Measurements from ENCODE around the gene ABHD5. TPM values are rescaled to one million over a fixed set of nuclear protein-coding genes. Genes with fewer than 3 reads are reported as not detected.

The ABHD5 gene
- total RNA-seq, 1 donor from 2014 or later = 41.5 TPM

DNA sequence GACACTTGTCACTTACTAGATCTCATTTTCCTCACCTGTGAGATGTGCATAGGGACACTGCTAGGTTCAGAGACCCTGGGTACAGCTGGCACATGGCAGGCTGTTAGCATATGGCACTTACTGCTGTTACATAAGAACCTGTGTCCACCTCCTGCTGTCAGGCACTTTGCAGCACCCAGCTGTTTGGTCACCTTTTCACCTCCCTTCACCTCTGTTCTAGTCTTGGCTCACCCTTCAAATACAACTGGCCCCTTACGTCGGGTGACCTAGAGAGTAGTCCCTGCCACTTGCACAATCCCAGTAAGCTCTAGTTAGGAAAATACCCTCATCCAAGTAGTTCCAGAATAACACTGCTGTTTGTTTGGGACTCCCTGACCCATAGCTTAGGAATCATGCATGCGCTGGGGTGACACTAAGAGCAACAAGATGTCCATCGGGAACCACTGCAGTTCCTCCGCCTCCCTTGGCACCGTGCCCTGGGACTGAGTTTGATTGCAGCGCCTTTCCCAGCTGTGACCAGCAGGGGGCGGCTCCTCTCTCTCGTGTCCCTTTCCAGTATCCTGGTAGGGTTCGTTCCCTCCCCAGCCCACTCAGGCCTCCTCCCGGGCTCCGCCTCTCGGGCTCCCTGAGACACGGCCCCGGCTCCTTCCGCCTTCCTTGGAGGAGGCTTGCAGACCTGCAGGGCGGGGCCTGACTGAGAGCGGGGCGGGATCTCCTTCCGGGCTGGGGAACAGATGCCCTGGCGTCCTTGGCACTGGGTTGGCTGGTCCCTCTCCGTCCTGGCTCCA lies 78.6 kb downstream of the ABHD5 start:
- Histone ChIP-seq H3K4me3 (peak overlapping the region; percentile 17), H3K9me3 (no peaks in the 10 kb centered on the region), H3K36me3 (no peaks in the 10 kb centered on the region), H3K4me1 (peaks cover 32% of the 10 kb centered on the region), H3K27me3 (no peaks in the 10 kb centered on the region), H3K27ac (peak overlapping the region; percentile 72)
- TF ChIP-seq, protein P1, sequence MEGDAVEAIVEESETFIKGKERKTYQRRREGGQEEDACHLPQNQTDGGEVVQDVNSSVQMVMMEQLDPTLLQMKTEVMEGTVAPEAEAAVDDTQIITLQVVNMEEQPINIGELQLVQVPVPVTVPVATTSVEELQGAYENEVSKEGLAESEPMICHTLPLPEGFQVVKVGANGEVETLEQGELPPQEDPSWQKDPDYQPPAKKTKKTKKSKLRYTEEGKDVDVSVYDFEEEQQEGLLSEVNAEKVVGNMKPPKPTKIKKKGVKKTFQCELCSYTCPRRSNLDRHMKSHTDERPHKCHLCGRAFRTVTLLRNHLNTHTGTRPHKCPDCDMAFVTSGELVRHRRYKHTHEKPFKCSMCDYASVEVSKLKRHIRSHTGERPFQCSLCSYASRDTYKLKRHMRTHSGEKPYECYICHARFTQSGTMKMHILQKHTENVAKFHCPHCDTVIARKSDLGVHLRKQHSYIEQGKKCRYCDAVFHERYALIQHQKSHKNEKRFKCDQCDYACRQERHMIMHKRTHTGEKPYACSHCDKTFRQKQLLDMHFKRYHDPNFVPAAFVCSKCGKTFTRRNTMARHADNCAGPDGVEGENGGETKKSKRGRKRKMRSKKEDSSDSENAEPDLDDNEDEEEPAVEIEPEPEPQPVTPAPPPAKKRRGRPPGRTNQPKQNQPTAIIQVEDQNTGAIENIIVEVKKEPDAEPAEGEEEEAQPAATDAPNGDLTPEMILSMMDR (IDR thresholded peaks at IDR 0.05) = peak; percentile 95
- ATAC-seq = peak; percentile 96
- intact Hi-C loops (cut with DNase I) = no loop called here
- peak; percentile 99 for DNase-seq

DNA sequence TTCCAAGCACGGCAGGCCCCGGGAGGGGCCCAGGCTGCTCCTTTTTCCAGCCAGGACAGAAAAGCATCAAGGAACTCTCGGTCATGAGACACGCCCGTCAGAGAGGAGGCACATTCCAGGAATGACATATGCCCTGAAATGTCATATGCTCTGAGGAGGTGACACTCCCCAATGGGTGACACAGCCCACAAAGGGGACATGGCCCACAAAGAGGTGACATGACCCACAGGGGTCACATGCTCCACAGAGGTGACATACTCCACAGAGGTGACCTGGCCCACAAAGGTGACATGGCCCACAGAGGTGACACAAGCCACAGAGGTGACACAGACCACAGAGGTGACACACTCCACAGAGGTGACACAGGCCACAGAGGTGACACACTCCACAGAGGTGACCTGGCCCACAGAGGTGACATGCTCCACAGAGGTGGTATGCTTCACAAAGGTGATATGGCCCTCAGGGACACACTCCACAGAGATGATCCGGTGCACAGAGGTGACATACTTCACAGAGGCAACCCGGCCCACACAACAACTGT lies 79.2 kb downstream of the ABHD5 start:
- H3K4me3 ChIP-seq = peak overlapping the region; percentile 17
- no peaks in the 10 kb centered on the region for H3K36me3 ChIP-seq
- no peak for ATAC-seq
- intact Hi-C loops (cut with DNase I) = no loop called here
- H3K27me3 ChIP-seq = no peaks in the 10 kb centered on the region
- DNase-seq = no peak
- no peaks in the 10 kb centered on the region for H3K9me3 ChIP-seq
- peaks cover 32% of the 10 kb centered on the region for H3K4me1 ChIP-seq
- H3K27ac ChIP-seq = peak overlapping the region; percentile 68
- TF ChIP-seq, protein P1 (IDR thresholded peaks at IDR 0.05) = no peak

DNA sequence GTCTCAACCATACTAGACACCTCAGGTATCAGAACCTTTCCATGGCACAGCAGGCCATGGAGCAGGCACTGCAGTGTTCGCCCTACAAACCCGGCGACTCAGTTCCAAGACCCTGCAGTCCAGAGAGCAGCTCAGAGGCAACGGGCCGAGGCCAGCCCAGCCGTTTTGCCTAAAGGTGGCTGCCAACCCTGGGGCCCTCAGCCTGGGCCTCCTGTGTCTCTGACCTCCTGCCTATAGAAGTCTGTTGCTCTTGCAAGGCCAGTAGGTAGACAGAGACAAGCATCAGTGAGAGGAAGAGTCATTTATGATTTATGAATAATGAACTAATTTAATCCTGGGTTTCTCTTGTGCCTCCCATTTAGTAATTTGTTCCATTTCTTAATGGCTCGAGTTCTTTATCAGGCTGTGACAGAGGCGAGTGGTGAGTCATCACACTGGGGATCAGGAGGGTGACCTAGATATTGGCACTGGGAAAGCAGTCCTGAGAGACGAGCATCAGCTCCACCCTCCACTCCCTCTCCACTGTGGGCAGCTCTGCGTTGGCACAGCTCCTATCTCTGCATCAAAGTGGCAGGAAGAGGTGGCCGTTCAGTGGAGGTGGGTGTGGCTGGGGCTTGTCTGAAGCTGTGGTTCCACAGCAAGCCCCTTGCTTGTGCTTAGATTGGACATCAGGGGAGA lies 79.8 kb downstream of the ABHD5 start:
- intact Hi-C loops (cut with DNase I) = no loop called here
- Histone ChIP-seq H3K4me3 (no peak overlapping the region), H3K9me3 (no peaks in the 10 kb centered on the region), H3K36me3 (no peaks in the 10 kb centered on the region), H3K4me1 (peaks cover 32% of the 10 kb centered on the region), H3K27me3 (no peaks in the 10 kb centered on the region), H3K27ac (peak overlapping the region; percentile 68)
- ATAC-seq (peak; percentile 62), DNase-seq (peak; percentile 74)
- TF ChIP-seq, protein P1 (IDR thresholded peaks at IDR 0.05) = no peak

DNA sequence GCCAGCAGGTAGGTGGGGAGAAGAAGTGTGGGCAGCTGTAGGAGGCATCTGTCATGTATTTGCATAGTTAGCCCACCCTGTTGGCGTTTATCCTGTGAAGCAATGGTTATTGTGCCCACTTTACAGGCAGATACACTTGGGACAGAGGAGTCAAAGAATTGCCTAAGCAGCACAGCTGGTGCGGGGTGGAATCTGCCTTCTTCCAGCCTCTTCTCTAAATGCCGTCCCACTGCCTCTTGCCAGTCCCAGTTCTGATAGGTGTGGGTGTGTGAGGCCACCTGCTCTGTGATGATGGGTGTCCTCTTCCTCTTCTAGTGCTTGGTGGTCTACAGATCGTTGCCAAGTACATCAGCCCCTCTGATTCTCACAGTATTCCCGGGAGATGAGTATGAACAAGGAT lies 80.9 kb downstream of the ABHD5 start:
- Histone ChIP-seq H3K36me3 (no peaks in the 10 kb centered on the region), H3K9me3 (no peaks in the 10 kb centered on the region), H3K27me3 (no peaks in the 10 kb centered on the region), H3K4me1 (peaks cover 32% of the 10 kb centered on the region), H3K4me3 (no peak overlapping the region), H3K27ac (no peak overlapping the region)
- ATAC-seq (no peak), DNase-seq (no peak)
- TF ChIP-seq, protein P1 (IDR thresholded peaks at IDR 0.05) = no peak
- intact Hi-C loops (cut with DNase I) = no loop called here

DNA sequence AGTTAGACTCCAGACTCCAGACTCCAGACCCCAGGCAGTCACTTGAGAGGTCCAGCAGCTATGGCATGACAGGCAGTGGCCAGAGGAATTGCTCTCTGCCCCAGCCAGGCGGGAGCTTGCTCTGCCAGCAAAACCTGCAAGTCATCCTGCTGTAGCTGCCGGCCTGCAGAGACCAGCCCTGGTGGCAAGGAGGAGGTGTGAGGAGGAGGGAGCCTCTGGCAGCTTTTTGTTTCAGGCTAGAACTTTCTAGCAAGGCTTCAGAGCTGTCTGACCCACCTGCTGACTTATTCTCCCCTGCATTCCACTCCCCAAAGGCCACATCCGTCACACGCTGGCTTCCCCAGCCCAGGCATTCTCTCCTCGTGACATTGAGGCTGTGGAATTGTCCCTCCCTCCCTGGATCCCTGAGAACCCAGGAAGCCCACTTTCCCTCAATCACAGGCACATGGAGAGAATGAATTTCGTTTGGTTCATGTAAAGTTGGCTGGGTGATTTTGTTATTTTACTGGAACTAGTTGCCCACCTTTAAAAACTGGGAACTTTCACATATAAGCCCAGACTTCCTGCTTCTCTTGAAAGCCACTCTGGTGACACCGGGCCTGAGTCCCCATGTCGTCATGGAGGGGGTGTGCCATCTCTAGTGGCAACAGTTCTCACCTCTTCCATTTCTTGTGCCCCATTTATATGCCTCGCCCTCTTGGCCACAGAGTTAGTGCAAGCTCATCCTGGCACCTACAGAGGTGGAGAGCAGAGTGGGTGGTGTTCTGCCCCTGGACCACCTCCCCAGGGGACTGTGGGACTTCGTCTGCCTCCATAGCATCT lies 82.7 kb downstream of the ABHD5 start:
- TF ChIP-seq, protein P1 (IDR thresholded peaks at IDR 0.05) = no peak
- ATAC-seq (no peak), DNase-seq (no peak)
- peak overlapping the region; percentile 11 for H3K27ac ChIP-seq
- no peaks in the 10 kb centered on the region for H3K9me3 ChIP-seq
- H3K36me3 ChIP-seq = no peaks in the 10 kb centered on the region
- H3K4me1 ChIP-seq = peaks cover 31% of the 10 kb centered on the region
- H3K4me3 ChIP-seq = no peak overlapping the region
- intact Hi-C loops (cut with DNase I) = no loop called here
- no peaks in the 10 kb centered on the region for H3K27me3 ChIP-seq

All from upper lobe of right lung (tissue), 1 donor.